Fibroblast of skin of back (primary cell): ENCODE measurements around the gene CAMLG.
A peak's percentile ranks its signal among the peaks of the same experiment; 100 is the strongest.

ENCODE experiments used
- DNase-seq: peaks from one replicate; pipeline ENCODE4 v3.0.0-alpha.2; 2013

The CAMLG gene

GRCh38 chr5:134784241-134784920 lies 46.0 kb downstream of the CAMLG start:
- DNase-seq = peak; percentile 2

- DNase-seq = no peak
Observed at GRCh38 chr5:134784946-134785620, 46.7 kb downstream of the CAMLG start.

GRCh38 chr5:134787692-134788091 lies 49.3 kb downstream of the CAMLG start:
- no peak for DNase-seq

DNA sequence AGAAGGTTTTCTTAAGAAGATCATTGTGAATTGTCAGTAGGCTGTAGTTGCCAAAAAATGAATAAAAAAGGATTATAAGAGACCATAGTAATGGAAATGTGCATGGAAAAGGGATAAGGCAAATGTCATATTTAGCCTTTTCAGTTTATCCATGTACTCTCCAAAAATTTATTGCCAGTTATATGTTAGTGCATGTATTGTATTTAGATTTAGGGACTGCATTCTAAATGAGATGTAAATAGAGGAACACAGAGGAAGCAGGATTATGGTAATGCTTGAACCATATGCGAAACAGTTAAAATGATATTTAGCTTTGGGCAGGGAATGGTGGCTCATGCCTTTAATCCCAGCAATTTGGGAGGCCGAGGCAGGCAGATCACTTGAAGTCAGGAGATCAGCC lies 53.2 kb downstream of the CAMLG start:
- no peak for DNase-seq

DNA sequence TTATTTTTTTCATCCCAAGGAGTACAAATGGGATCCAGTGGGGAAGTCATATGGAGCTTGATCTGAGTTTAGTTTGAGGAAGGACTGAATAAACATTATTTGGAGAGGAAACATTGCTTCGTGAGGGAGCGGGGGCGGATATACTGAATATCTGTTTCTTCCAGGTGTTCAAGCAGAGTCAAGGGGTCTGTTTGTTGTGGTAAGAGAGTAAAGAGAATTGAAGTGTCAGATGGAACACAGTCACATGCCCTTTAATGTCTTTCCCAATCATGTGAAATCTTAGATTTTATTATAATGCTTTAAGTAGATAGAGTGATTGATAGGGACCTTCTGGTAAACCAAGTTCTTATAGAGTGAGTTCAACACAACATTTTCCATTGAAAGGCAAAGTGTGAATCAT lies 53.9 kb downstream of the CAMLG start:
- DNase-seq = no peak

- no peak for DNase-seq
Observed at GRCh38 chr5:134793111-134793510, 54.8 kb downstream of the CAMLG start.

DNA sequence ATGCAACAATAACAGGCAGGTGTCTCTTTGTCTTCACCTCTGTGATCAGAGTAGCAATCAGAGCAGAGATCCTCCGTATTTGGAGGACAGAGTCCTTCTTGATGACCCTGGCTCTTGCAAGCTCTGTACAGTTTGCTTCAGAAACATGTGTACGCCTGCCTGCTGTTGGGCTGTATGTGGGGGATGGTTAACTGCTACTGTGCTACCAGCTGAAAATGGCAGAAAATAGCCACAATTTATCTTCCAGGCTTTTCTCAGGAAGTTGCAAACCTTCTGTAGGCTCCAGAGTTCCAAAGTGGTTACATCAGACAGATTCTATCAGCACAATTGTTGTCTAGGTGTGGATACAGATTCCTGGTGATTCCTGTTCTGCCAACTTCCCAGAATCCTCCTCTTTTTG lies 55.7 kb downstream of the CAMLG start:
- DNase-seq = no peak

DNA sequence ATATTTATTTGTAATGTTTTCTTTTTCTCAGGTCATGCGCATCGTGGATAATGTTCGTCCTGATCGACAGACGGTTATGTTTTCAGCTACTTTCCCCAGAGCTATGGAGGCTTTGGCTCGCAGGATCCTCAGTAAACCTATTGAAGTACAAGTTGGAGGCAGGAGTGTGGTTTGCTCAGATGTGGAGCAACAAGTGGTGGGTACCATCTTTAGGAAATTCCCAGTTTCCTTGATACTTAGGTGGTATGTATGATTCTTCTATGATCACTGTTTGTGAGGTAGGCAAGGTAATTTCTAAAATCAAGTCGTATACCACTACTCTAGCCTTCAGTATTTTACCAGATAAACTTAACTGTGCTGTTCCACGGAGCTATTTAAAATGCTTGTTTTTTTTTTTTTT lies 56.5 kb downstream of the CAMLG start:
- no peak for DNase-seq

GRCh38 chr5:134798468-134798867 lies 60.1 kb downstream of the CAMLG start:
- no peak for DNase-seq
